Stimulated activated naive CD8-positive, alpha-beta T cell treated with anti-CD3 and anti-CD28 coated beads, Interleukin-15, amount 100 ng/mL, for 72 hours (primary cell): ENCODE measurements around the gene MGLL.
A peak's percentile ranks its signal among the peaks of the same experiment; 100 is the strongest.
"Not testable (repeated sequence)": the region's sequence is repeated elsewhere in the genome, so short reads cannot be mapped to it uniquely, and the experiment has no call there.

Experiments used
- ATAC-seq: fragments of 150-1000 bp; cut with Tn5 transposase; 2 replicates; pipeline ENCODE4 v1.10.0; 2021; ENCODE audit warnings: mild to moderate bottlenecking, moderate library complexity
- DNase-seq, 2 donors: peaks; one replicate each; pipeline ENCODE4 v3.0.0; 2021 to 2022
- H3K27ac Mint-ChIP-seq, 2 donors: one replicate each; pipeline ENCODE4 v1.8.0; 2022; ENCODE audit warnings: mild to moderate bottlenecking in 2 of 2, mixed read lengths in 2 of 2, moderate library complexity in 2 of 2
- H3K27me3 Mint-ChIP-seq: one replicate; pipeline ENCODE4 v1.8.0; 2022; ENCODE audit warnings: mixed read lengths
- H3K4me1 Mint-ChIP-seq: one replicate; pipeline ENCODE4 v1.8.0; 2022; ENCODE audit warnings: mild to moderate bottlenecking, mixed read lengths
- H3K4me3 Mint-ChIP-seq, 2 donors: one replicate each; pipeline ENCODE4 v1.8.0; 2022; ENCODE audit warnings: mild to moderate bottlenecking in 2 of 2, mixed read lengths in 2 of 2, moderate library complexity in 1 of 2
- H3K9me3 Mint-ChIP-seq, 2 donors: one replicate each; pipeline ENCODE4 v1.8.0; 2022; ENCODE audit warnings: mixed read lengths in 2 of 2

The MGLL gene

GRCh38 chr3:127692501-127693335 lies 129.6 kb downstream of the MGLL start:
- DNase-seq (no peak), ATAC-seq (no peak)
- Mint-ChIP-seq H3K27ac (no peak overlapping the region), H3K4me1 (peaks cover 5% of the 10 kb centered on the region), H3K27me3 (no peaks in the 10 kb centered on the region), H3K4me3 (no peak overlapping the region), H3K9me3 (no peaks in the 10 kb centered on the region)

DNA sequence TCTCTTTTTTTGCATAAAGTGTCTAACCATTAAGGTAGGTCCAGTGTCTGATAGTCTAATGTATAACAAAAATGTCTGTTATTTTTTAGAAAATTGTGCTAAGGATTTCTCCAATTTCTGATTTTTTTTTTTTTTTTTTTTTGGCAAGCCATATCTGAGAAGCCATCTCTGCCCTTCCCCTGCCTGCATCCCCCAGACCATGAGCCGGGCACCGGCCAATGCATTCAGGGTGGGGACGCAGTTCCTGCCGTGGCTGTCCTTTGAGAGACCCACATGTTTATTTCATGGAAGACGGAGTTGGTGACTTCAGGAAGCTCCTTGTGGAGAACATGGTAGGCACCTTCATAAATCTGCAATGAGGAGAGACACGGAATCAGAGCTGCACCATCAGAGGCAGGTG lies 130.3 kb downstream of the MGLL start:
- Mint-ChIP-seq H3K27ac (no peak overlapping the region), H3K4me3 (no peak overlapping the region), H3K27me3 (no peaks in the 10 kb centered on the region), H3K4me1 (no peaks in the 10 kb centered on the region), H3K9me3 (no peaks in the 10 kb centered on the region)
- ATAC-seq (no peak), DNase-seq (no peak)

GRCh38 chr3:127691489-127691888 lies 130.8 kb downstream of the MGLL start:
- DNase-seq, result no peak
- no peaks in the 10 kb centered on the region for H3K9me3 Mint-ChIP-seq
- no peak overlapping the region for H3K27ac Mint-ChIP-seq
- H3K4me3 Mint-ChIP-seq, result no peak overlapping the region
- H3K4me1 Mint-ChIP-seq, result no peaks in the 10 kb centered on the region
- ATAC-seq, result no peak
- H3K27me3 Mint-ChIP-seq, result no peaks in the 10 kb centered on the region

- DNase-seq (peak in 1 of 2 donors; percentile 26), ATAC-seq (peak; percentile 78)
- no peaks in the 10 kb centered on the region for H3K27me3 Mint-ChIP-seq
- no peaks in the 10 kb centered on the region for H3K4me1 Mint-ChIP-seq
- H3K4me3 Mint-ChIP-seq, result no peak overlapping the region
- no peaks in the 10 kb centered on the region for H3K9me3 Mint-ChIP-seq
- H3K27ac Mint-ChIP-seq, result no peak overlapping the region
Measured at GRCh38 chr3:127690823-127691452, 131.4 kb downstream of the MGLL start.

GRCh38 chr3:127690106-127690505 lies 132.2 kb downstream of the MGLL start:
- ATAC-seq (no peak), DNase-seq (no peak)
- H3K27me3 Mint-ChIP-seq, result no peaks in the 10 kb centered on the region
- H3K27ac Mint-ChIP-seq, result no peak overlapping the region
- no peaks in the 10 kb centered on the region for H3K9me3 Mint-ChIP-seq
- no peaks in the 10 kb centered on the region for H3K4me1 Mint-ChIP-seq
- no peak overlapping the region for H3K4me3 Mint-ChIP-seq

DNA sequence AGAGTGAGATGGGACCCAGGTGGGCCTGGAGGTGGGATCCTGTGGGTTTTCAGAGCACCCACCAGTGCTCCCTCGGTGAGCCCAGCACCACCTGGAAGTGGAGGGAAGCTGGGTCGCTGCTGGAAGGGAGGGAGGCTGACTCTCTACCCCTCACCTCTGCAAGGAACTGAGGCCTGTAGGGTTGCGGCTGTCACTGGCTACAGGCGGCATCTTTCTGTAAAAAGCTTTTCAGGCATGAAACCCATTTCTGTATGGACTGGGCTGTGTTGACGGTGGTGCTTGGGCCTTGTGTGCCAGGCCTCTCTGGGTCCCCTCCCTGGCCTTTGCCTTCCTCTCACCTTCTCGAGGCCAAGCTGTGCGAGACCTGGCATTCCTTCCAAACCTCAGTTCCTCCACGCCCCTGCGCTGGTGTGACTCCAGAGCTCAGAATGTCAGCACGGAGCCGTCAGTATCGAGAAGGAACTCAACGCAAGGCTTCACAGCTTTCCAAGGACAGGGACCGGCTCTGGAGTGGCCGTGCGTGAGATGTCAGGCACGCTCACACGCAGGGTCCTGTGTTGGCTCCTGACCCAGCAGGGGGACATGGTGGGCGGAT lies 133.0 kb downstream of the MGLL start:
- H3K9me3 Mint-ChIP-seq, result no peaks in the 10 kb centered on the region

GRCh38 chr3:127688416-127689265 lies 133.7 kb downstream of the MGLL start:
- no peaks in the 10 kb centered on the region for H3K4me1 Mint-ChIP-seq
- DNase-seq (no peak), ATAC-seq (no peak)
- H3K9me3 Mint-ChIP-seq, result no peaks in the 10 kb centered on the region
- no peaks in the 10 kb centered on the region for H3K27me3 Mint-ChIP-seq
- H3K4me3 Mint-ChIP-seq, result no peak overlapping the region
- H3K27ac Mint-ChIP-seq, result peak overlapping the region in 1 of 2 donors; percentile 74

More for the DNA sequence above, 133.0 kb downstream of the MGLL start:
- DNase-seq, result no peak
- ATAC-seq, result no peak
- H3K4me3 Mint-ChIP-seq, result no peak overlapping the region
- no peaks in the 10 kb centered on the region for H3K4me1 Mint-ChIP-seq
- no peak overlapping the region for H3K27ac Mint-ChIP-seq
- no peaks in the 10 kb centered on the region for H3K27me3 Mint-ChIP-seq

DNA sequence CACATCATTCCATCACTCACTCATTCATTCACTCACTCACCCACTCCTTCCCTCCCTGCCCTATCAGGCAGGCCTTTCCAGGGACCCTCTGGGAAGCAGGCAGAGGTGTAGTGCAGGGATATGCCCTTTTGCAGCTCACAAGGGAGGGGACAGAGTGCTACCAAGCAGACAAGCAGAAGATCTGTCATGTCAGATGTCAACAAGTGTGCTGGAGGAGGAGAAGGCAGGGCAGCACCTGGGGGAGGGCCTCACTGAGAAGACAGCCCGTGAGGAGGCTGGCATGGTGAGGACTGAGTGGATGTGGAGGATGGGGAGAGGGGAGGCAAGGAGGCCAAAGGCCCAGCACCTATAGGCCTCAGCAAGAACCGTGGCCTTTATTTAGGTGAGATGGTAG lies 134.3 kb downstream of the MGLL start:
- H3K27ac Mint-ChIP-seq, result no peak overlapping the region
- no peaks in the 10 kb centered on the region for H3K4me1 Mint-ChIP-seq
- ATAC-seq (no peak), DNase-seq (no peak)
- no peaks in the 10 kb centered on the region for H3K27me3 Mint-ChIP-seq
- no peak overlapping the region for H3K4me3 Mint-ChIP-seq
- H3K9me3 Mint-ChIP-seq, result no peaks in the 10 kb centered on the region

DNA sequence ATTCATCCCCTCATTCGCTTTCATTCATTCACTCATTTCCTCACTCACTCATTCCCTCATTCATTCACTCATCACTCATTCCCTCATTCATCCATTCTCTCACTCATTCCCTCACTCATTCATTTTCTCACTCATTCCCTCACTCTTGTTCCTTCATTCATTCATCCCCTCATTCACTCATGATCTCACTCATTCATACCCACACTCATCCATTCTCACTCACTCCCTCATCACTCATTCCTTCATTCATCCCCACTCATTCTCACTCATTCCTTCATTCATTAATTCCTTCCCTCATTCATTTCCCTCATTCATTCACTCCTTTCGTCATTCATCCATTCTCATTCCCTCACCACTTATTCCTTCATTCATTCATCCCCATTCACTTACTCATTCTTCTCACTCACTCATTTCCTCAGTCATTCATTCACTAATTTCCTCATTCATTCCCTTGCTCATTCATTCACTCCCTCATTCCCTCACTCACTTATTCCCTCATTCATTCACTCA lies 135.0 kb downstream of the MGLL start:
- H3K27ac Mint-ChIP-seq, result no peak overlapping the region
- no peak for ATAC-seq
- no peaks in the 10 kb centered on the region for H3K27me3 Mint-ChIP-seq

GRCh38 chr3:127686512-127686894 lies 135.8 kb downstream of the MGLL start:
- ATAC-seq (no peak), DNase-seq (no peak)
- peaks cover 3% of the 10 kb centered on the region for H3K4me1 Mint-ChIP-seq
- no peaks in the 10 kb centered on the region for H3K9me3 Mint-ChIP-seq
- no peak overlapping the region for H3K27ac Mint-ChIP-seq
- no peak overlapping the region for H3K4me3 Mint-ChIP-seq
- H3K27me3 Mint-ChIP-seq, result no peaks in the 10 kb centered on the region

More for the DNA sequence above, 135.0 kb downstream of the MGLL start:
- Mint-ChIP-seq H3K9me3 (no peaks in the 10 kb centered on the region), H3K4me3 (no peak overlapping the region), H3K4me1 (no peaks in the 10 kb centered on the region)
- no peak for DNase-seq

DNA sequence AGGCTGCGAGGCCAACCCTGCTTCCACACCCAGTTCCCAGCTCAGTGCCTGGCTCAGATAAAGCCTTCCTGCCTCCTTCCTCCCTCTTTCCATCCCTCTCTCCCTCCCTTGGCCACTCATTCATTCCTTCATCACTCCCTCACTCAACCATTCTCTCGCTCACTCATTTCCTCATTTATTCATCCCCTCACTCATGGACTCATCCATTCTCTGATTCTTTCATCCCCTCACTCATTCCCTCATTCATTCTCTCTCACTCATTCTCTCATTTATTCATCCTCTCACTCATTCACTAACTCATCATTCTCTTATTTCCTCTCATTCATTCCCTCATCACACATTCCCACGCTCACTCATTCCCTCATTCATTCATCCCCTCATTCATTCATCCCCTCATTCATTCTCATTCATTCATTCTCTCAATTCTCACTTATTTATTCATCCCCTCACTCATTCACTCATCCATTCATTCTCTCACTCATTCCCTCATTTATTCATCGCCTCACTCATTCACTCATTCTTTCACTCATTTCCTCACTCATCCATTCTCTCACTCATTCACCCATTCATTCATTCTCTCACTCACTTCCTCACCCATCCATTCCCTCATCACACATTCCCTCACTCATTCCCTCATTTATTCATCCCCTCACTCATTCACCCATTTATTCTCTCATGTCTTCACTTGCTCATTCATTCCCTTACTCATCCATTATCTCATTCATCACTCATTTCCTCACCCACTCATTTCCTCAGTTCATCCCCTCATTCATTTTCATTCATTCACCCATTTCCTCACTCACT lies 136.4 kb downstream of the MGLL start:
- Mint-ChIP-seq H3K27ac (no peak overlapping the region), H3K9me3 (no peaks in the 10 kb centered on the region), H3K4me1 (peaks cover 7% of the 10 kb centered on the region), H3K4me3 (no peak overlapping the region), H3K27me3 (no peaks in the 10 kb centered on the region)
- DNase-seq (no peak), ATAC-seq (no peak)

GRCh38 chr3:127684871-127685707 lies 137.2 kb downstream of the MGLL start:
- H3K9me3 Mint-ChIP-seq, result no peaks in the 10 kb centered on the region
- no peak overlapping the region for H3K4me3 Mint-ChIP-seq
- DNase-seq (no peak), ATAC-seq (peak; percentile 42)
- H3K27ac Mint-ChIP-seq, result no peak overlapping the region
- peaks cover 7% of the 10 kb centered on the region for H3K4me1 Mint-ChIP-seq
- no peaks in the 10 kb centered on the region for H3K27me3 Mint-ChIP-seq

GRCh38 chr3:127682561-127682960 lies 139.8 kb downstream of the MGLL start:
- no peak for DNase-seq
- Mint-ChIP-seq H3K27ac (no peak overlapping the region), H3K4me3 (no peak overlapping the region), H3K4me1 (peaks cover 15% of the 10 kb centered on the region), H3K9me3 (no peaks in the 10 kb centered on the region), H3K27me3 (no peaks in the 10 kb centered on the region)
- ATAC-seq, result no peak

GRCh38 chr3:127682175-127682554 lies 140.2 kb downstream of the MGLL start:
- not testable (repeated sequence) for H3K27ac Mint-ChIP-seq, ATAC-seq, H3K9me3 Mint-ChIP-seq, H3K4me3 Mint-ChIP-seq, H3K27me3 Mint-ChIP-seq, DNase-seq
- H3K4me1 Mint-ChIP-seq, result peaks cover 17% of the 10 kb centered on the region
